HepG2 (cell line): ENCODE results near the gene CMC1. TPM values are rescaled to one million over a fixed set of nuclear protein-coding genes. Genes with fewer than 3 reads are reported as not detected.
A peak's percentile ranks its signal among the peaks of the same experiment; 100 is the strongest.

Experiments
- ATAC-seq: fragments of 200-7000 bp; cut with Tn5 transposase; 3 replicates; pipeline ENCODE4 v1.9.1; 2020; ENCODE audit warnings: mild to moderate bottlenecking, moderate library complexity
- BruUV-seq: library from RNA; stranded (reverse); fragments of 400-500 nt; replicated peaks from 2 replicates; lab custom pipeline; 2021; lab: Mats Ljungman, UMichigan
- CTCF ChIA-PET: fragments of 300-600 bp; formaldehyde crosslinking; extraction: SDS; loops from one replicate; lab custom pipeline; 2021; ENCODE audit warnings: low total read pairs, inconsistent platforms, low intra/inter-chr PET ratio; lab: Yijun Ruan, JAX
- POLR2A ChIA-PET: fragments of 350-600 bp; sonication (Branson Sonifier 250); formaldehyde crosslinking; loops from one replicate; lab custom pipeline; 2020; ENCODE audit warnings: antibody characterized with exemption, inconsistent platforms; lab: Yijun Ruan, JAX
- DNase-seq: peaks from one replicate; pipeline ENCODE4 v3.0.0-alpha.2; 2015; ENCODE audit warnings: low spot score
- FAIRE-seq: peaks from 3 replicates; lab custom pipeline; 2011; peaks lifted over from hg19 to GRCh38; lab: Jason Lieb, UNC
- H2AFZ ChIP-seq: one replicate; pipeline ENCODE4 v1.6.1; 2011; ENCODE audit warnings: low read length, inconsistent platforms
- H3K27ac ChIP-seq: fragments of 300-600 bp; 3 replicates; pipeline ENCODE4 v1.8.0; 2011; ENCODE audit warnings: mixed run types, mild to moderate bottlenecking, mixed read lengths, low read length, inconsistent platforms; ENCODE audit not compliant: insufficient read depth; ENCODE audit errors: extremely low read length
- H3K27me3 ChIP-seq, 2 experiments: fragments of 200-600 bp in 1 of 2; 2 replicates in 1 of 2; 3 replicates in 1 of 2; pipeline versions ENCODE4 v1.6.0 to v1.8.0; 2011; ENCODE audit warnings: low read length in 2 of 2, mild to moderate bottlenecking in 2 of 2, moderate library complexity in 2 of 2, inconsistent platforms in 1 of 2; ENCODE audit not compliant: insufficient read depth in 2 of 2, control insufficient read depth in 1 of 2
- H3K36me3 ChIP-seq, 2 experiments: fragments of 200-600 bp in 1 of 2; replicated peaks in 1 of 2; 2 replicates in 1 of 2; 3 replicates in 1 of 2; pipeline versions ENCODE4 v1.5.1 to v1.8.0; 2011; ENCODE audit warnings: low read length in 2 of 2, inconsistent platforms in 1 of 2; ENCODE audit not compliant: insufficient read depth in 2 of 2, control insufficient read depth in 1 of 2
- H3K4me1 ChIP-seq: 2 replicates; pipeline ENCODE4 v1.5.1; 2012; ENCODE audit warnings: low read length, inconsistent platforms; ENCODE audit not compliant: insufficient read depth
- H3K4me2 ChIP-seq: 2 replicates; pipeline ENCODE4 v1.6.0; 2011; ENCODE audit warnings: low read depth, low read length, inconsistent platforms
- H3K4me3 ChIP-seq, 3 experiments: fragments of 200-600 bp in 1 of 3; sonication (generic), shearing (Covaris generic) in 1 of 3; replicated peaks in 1 of 3; 2 replicates each; pipeline ENCODE4 v1.5.1; 2011 to 2016; ENCODE audit warnings: low read length in 3 of 3, inconsistent platforms in 2 of 3, low read depth in 2 of 3, mild to moderate bottlenecking in 2 of 3, control low read depth in 1 of 3, mixed read lengths in 1 of 3; ENCODE audit not compliant: insufficient read depth in 1 of 3
- H3K79me2 ChIP-seq: one replicate; pipeline ENCODE4 v1.6.1; 2011; ENCODE audit warnings: low read length, inconsistent platforms; ENCODE audit not compliant: insufficient read depth
- H3K9ac ChIP-seq: 2 replicates; pipeline ENCODE4 v1.6.0; 2011; ENCODE audit warnings: mild to moderate bottlenecking, low read depth, low read length, inconsistent platforms; ENCODE audit not compliant: insufficient read depth
- H3K9me3 ChIP-seq: 2 replicates; pipeline ENCODE4 v1.5.1; 2012; ENCODE audit warnings: mild to moderate bottlenecking, low read length
- H4K20me1 ChIP-seq: 2 replicates; pipeline ENCODE4 v1.6.0; 2011; ENCODE audit warnings: inconsistent platforms, mild to moderate bottlenecking, low read length, moderate library complexity; ENCODE audit not compliant: insufficient read depth
- ATF6 ChIP-seq: sonication (generic); formaldehyde crosslinking; conservative IDR thresholded peaks from 2 replicates; pipeline ENCODE4 v1.4.0; 2020; ENCODE audit warnings: missing genetic modification reagents
- BRCA1 ChIP-seq: sonication (generic); formaldehyde crosslinking; IDR thresholded peaks from 2 replicates; pipeline ENCODE4 v1.4.0; 2020; ENCODE audit warnings: missing genetic modification reagents
- CREBL2 ChIP-seq: sonication (generic); formaldehyde crosslinking; IDR thresholded peaks from 2 replicates; pipeline ENCODE4 v1.8.1; 2023; ENCODE audit warnings: missing genetic modification reagents, mild to moderate bottlenecking, borderline replicate concordance
- GTF3A ChIP-seq: sonication (generic); formaldehyde crosslinking; conservative IDR thresholded peaks from 2 replicates; pipeline ENCODE4 v1.4.0; 2020; ENCODE audit warnings: mild to moderate bottlenecking, missing genetic modification reagents
- KAT8 ChIP-seq: IDR thresholded peaks from 2 replicates; pipeline ENCODE4 v1.6.1; 2016; ENCODE audit warnings: missing genetic modification reagents, missing compliant biosample characterization
- KDM2A ChIP-seq: sonication (generic); formaldehyde crosslinking; IDR thresholded peaks from 2 replicates; pipeline ENCODE4 v1.4.0; 2020; ENCODE audit warnings: low read depth, missing genetic modification reagents, borderline replicate concordance
- MTF2 ChIP-seq: sonication (generic); formaldehyde crosslinking; IDR thresholded peaks from 2 replicates; pipeline ENCODE4 v1.5.0; 2020; ENCODE audit warnings: missing genetic modification reagents, borderline replicate concordance
- MYNN ChIP-seq: sonication (generic); formaldehyde crosslinking; IDR thresholded peaks from 2 replicates; pipeline ENCODE4 v1.4.0; 2020; ENCODE audit warnings: mild to moderate bottlenecking, low read depth, missing genetic modification reagents
- NFIB ChIP-seq: sonication (generic); formaldehyde crosslinking; IDR thresholded peaks from 2 replicates; pipeline ENCODE4 v1.9.0; 2021; ENCODE audit warnings: missing genetic modification reagents, mild to moderate bottlenecking, borderline replicate concordance
- NR1H2 ChIP-seq: sonication (generic); formaldehyde crosslinking; IDR thresholded peaks from 2 replicates; pipeline ENCODE4 v1.8.1; 2022; ENCODE audit warnings: low read depth, missing genetic modification reagents, borderline replicate concordance
- PATZ1 ChIP-seq: sonication (generic); formaldehyde crosslinking; IDR thresholded peaks from 2 replicates; pipeline ENCODE4 v1.4.0; 2020; ENCODE audit warnings: missing genetic modification reagents
- PCBP2 ChIP-seq: fragments of 200-400 bp; formaldehyde crosslinking; optimal IDR thresholded peaks from 2 replicates; pipeline ENCODE3; 2018; ENCODE audit warnings: low read length, low read depth; ENCODE audit not compliant: poor library complexity, severe bottlenecking
- THAP11 ChIP-seq: IDR thresholded peaks from 2 replicates; pipeline ENCODE4 v1.6.1; 2016; ENCODE audit warnings: missing biosample characterization, missing genetic modification reagents
- ZNF124 ChIP-seq: sonication (generic); formaldehyde crosslinking; IDR thresholded peaks from 2 replicates; pipeline ENCODE4 v1.4.0; 2020; ENCODE audit warnings: missing genetic modification reagents
- ZNF292 ChIP-seq: sonication (generic); formaldehyde crosslinking; IDR thresholded peaks from 2 replicates; pipeline ENCODE4 v1.8.1; 2022; ENCODE audit warnings: mild to moderate bottlenecking, low read depth, missing genetic modification reagents, borderline replicate concordance
- ZNF567 ChIP-seq: sonication (generic); formaldehyde crosslinking; IDR thresholded peaks from 2 replicates; pipeline ENCODE4 v1.8.1; 2023; ENCODE audit warnings: mild to moderate bottlenecking, missing genetic modification reagents, borderline replicate concordance
- ZNF576 ChIP-seq: sonication (generic); formaldehyde crosslinking; IDR thresholded peaks from 2 replicates; pipeline ENCODE4 v1.4.0; 2020; ENCODE audit warnings: mild to moderate bottlenecking, missing genetic modification reagents
- ZNF703 ChIP-seq: sonication (generic); formaldehyde crosslinking; IDR thresholded peaks from 2 replicates; pipeline ENCODE4 v1.5.1; 2020; ENCODE audit warnings: missing genetic modification reagents, mild to moderate bottlenecking, moderate library complexity, borderline replicate concordance
- ZNF768 ChIP-seq: sonication (generic); formaldehyde crosslinking; IDR thresholded peaks from 2 replicates; pipeline ENCODE4 v1.4.0; 2020; ENCODE audit warnings: missing genetic modification reagents
- WGBS: methylation state at CpG from one replicate; pipeline ENCODE4 v1.1.6; 2017; ENCODE audit warnings: low lambda C conversion rate; 5-methylcytosine and 5-hydroxymethylcytosine counted together
- in situ Hi-C: cut with HindIII; loops from 2 replicates; pipeline ENCODE4 v1.10.0; 2017; ENCODE audit warnings: low pct_unique_long_range_greater_than_20kb; ENCODE audit not compliant: extremely low pct_ligation_motif_present
- intact Hi-C: fragments of 100-400 bp; cut with micrococcal nuclease; formaldehyde crosslinking; loops from one replicate; pipeline ENCODE4 v1.10.0; 2022; ENCODE audit not compliant: unreplicated experiment
- polyA plus RNA-seq, 8 experiments: library from polyadenylated mRNA; depleted of rRNA in 3 of 8; stranded (reverse) in 7 of 8; unstranded in 1 of 8; fragments of >200 nt; fragmentation: Illumina TruSeq in 4 of 8; extraction: Trizol in 4 of 8; gene quantifications; 2 replicates each; pipeline versions ENCODE4 v1.2.1 to v1.2.3, GENCODE V29; 2011 to 2016; ENCODE audit warnings: low read depth in 4 of 8, missing spikeins in 1 of 8, mixed read lengths in 1 of 8; ENCODE audit not compliant: insufficient read depth in 1 of 8
- total RNA-seq, 5 experiments: library from RNA; depleted of rRNA; stranded (reverse); fragments of >200 nt; fragmentation: Illumina TruSeq; extraction: Trizol; gene quantifications; 2 replicates each; pipeline ENCODE4 v1.2.3, GENCODE V29; 2016; ENCODE audit warnings: low read depth in 1 of 5

Gene CMC1
- total and polyA plus RNA-seq, 2 of the 13 experiments (the other 11 are each of a cell fraction or from before 2014, with no cell fraction given) = 22.1 to 29.5 TPM

- in situ Hi-C loops = no loop called here
- H3K4me2 ChIP-seq = no peak overlapping the region
Observed at GRCh38 chr3:28301688-28302087, 60.3 kb downstream of the CMC1 start.

More at GRCh38 chr3:28301688-28302087, 60.3 kb downstream of the CMC1 start:
- 94% methylated on average over 4 of the region's 4 CpGs for WGBS
- DNase-seq (peak; percentile 7), FAIRE-seq (no peak), ATAC-seq (no peak)
- intact Hi-C loops = no loop called here
- no peak overlapping the region for H3K4me3 ChIP-seq
- no peak overlapping the region for H3K27ac ChIP-seq
- no peak overlapping the region for H3K9ac ChIP-seq
- H3K9me3 ChIP-seq = no peaks in the 10 kb centered on the region
- no peaks in the 10 kb centered on the region; the same call in 1 of the 2 replicates for H3K4me1 ChIP-seq
- BruUV-seq = no TSS peak
- H2AFZ ChIP-seq = no peak overlapping the region
- H3K36me3 ChIP-seq = no peaks in the 10 kb centered on the region; a peak in 1 of 5 replicates
- no peaks in the 10 kb centered on the region for H3K79me2 ChIP-seq
- no peaks in the 10 kb centered on the region for H3K27me3 ChIP-seq
- H4K20me1 ChIP-seq = peaks cover 3% of the 10 kb centered on the region; the same call in 1 of the 2 replicates
- ChIA-PET CTCF (no interaction called here), POLR2A (no interaction called here)
- TF ChIP-seq MTF2 (CRISPR knock-in tag) = no peak
- no peak for TF ChIP-seq KDM2A (CRISPR knock-in tag)
- no peak for TF ChIP-seq NFIB
- TF ChIP-seq KAT8 (CRISPR knock-in tag) = no peak
- no peak for TF ChIP-seq GTF3A
- no peak for TF ChIP-seq NR1H2 (CRISPR knock-in tag)
- TF ChIP-seq BRCA1 = no peak
- no peak for TF ChIP-seq MYNN (CRISPR knock-in tag)
- no peak for TF ChIP-seq ZNF292
- TF ChIP-seq ZNF124 (CRISPR knock-in tag) = no peak
- no peak for TF ChIP-seq ZNF576 (CRISPR knock-in tag)
- TF ChIP-seq ZNF703 (CRISPR knock-in tag) = no peak
- TF ChIP-seq ZNF567 (CRISPR knock-in tag) = no peak
- TF ChIP-seq THAP11 = no peak
- TF ChIP-seq PCBP2 = no peak
- no peak for TF ChIP-seq PATZ1 (CRISPR knock-in tag)
- no peak for TF ChIP-seq CREBL2 (CRISPR knock-in tag)
- no peak for TF ChIP-seq ZNF768 (CRISPR knock-in tag)
- no peak for TF ChIP-seq ATF6 (CRISPR knock-in tag)
